GM23248 (cell line): ENCODE results near the gene TBX3. TPM values are rescaled to one million over a fixed set of nuclear protein-coding genes. Genes with fewer than 3 reads are reported as not detected.

Experiments used
- DNase-seq: peaks from one replicate; pipeline ENCODE4 v3.0.0-alpha.2; 2015
- H2AFZ ChIP-seq: fragments of 200-600 bp; sonication (generic); 2 replicates; pipeline ENCODE4 v1.6.1; 2016; ENCODE audit warnings: antibody characterized with exemption
- H3F3A ChIP-seq: fragments of 200-600 bp; sonication (generic); 2 replicates; pipeline ENCODE4 v1.6.1; 2016; ENCODE audit warnings: mild to moderate bottlenecking, antibody characterized with exemption, mixed run types; ENCODE audit not compliant: insufficient read depth
- H3K27ac ChIP-seq: fragments of 200-600 bp; sonication (generic); 2 replicates; pipeline ENCODE4 v1.5.1; 2016; ENCODE audit warnings: mild to moderate bottlenecking
- H3K27me3 ChIP-seq: fragments of 200-600 bp; sonication (generic); replicated peaks from 2 replicates; pipeline ENCODE4 v1.6.1; 2016; ENCODE audit warnings: mild to moderate bottlenecking; ENCODE audit not compliant: insufficient read depth
- H3K36me3 ChIP-seq: fragments of 200-600 bp; sonication (generic); 2 replicates; pipeline ENCODE4 v1.6.1; 2016; ENCODE audit warnings: low read depth, mild to moderate bottlenecking
- H3K4me1 ChIP-seq: fragments of 200-600 bp; sonication (generic); 2 replicates; pipeline ENCODE4 v1.6.1; 2016; ENCODE audit warnings: mild to moderate bottlenecking; ENCODE audit not compliant: insufficient read depth
- H3K4me2 ChIP-seq: fragments of 200-600 bp; sonication (generic); one replicate; pipeline ENCODE4 v1.6.1; 2016; ENCODE audit warnings: mild to moderate bottlenecking; ENCODE audit not compliant: unreplicated experiment
- H3K4me3 ChIP-seq: fragments of 200-600 bp; sonication (generic); 2 replicates; pipeline ENCODE4 v1.5.1; 2016; ENCODE audit warnings: mild to moderate bottlenecking
- H3K79me2 ChIP-seq: fragments of 200-600 bp; sonication (generic); 2 replicates; pipeline ENCODE4 v1.6.1; 2016; ENCODE audit warnings: mild to moderate bottlenecking; ENCODE audit not compliant: insufficient read depth
- H3K9ac ChIP-seq: fragments of 200-600 bp; sonication (generic); 2 replicates; pipeline ENCODE4 v1.6.1; 2016; ENCODE audit warnings: mild to moderate bottlenecking
- H3K9me2 ChIP-seq: fragments of 200-600 bp; sonication (generic); 2 replicates; pipeline ENCODE4 v1.6.1; 2016; ENCODE audit warnings: mixed run types, mild to moderate bottlenecking, moderate library complexity; ENCODE audit not compliant: insufficient read depth
- H3K9me3 ChIP-seq: fragments of 200-600 bp; sonication (generic); one replicate; pipeline ENCODE4 v1.6.1; 2017; ENCODE audit warnings: low read depth
- H4K20me1 ChIP-seq: fragments of 200-600 bp; sonication (generic); 2 replicates; pipeline ENCODE4 v1.6.0; 2016; ENCODE audit not compliant: insufficient read depth
- EZH2 ChIP-seq: fragments of 200-600 bp; sonication (generic); IDR thresholded peaks from 2 replicates; pipeline ENCODE4 v1.6.1; 2018; ENCODE audit warnings: antibody characterized with exemption, mild to moderate bottlenecking; ENCODE audit not compliant: insufficient read depth, poor library complexity, severe bottlenecking
- EZH2phosphoT487 ChIP-seq: fragments of 200-600 bp; sonication (generic); IDR thresholded peaks from 2 replicates; pipeline ENCODE4 v1.6.1; 2018; ENCODE audit warnings: antibody characterized with exemption, moderate library complexity, mild to moderate bottlenecking, low read depth; ENCODE audit not compliant: insufficient read depth
- WGBS, 2 experiments: methylation state at CpG; one replicate each; pipeline ENCODE4 v1.1.6; 2015 to 2017; ENCODE audit warnings: low lambda C conversion rate in 2 of 2, low coverage in 1 of 2; ENCODE audit errors: missing lambda C conversion rate in 2 of 2; 5-methylcytosine and 5-hydroxymethylcytosine counted together
- in situ Hi-C: fragments of 300-500 bp; cut with MboI; formaldehyde crosslinking; loops from 2 replicates; pipeline ENCODE4 v1.15.0; 2020
- polyA plus RNA-seq: library from polyadenylated mRNA; unstranded; fragments of >200 nt; fragmentation: Nextera tagmentation; extraction: Ambion mirVana; gene quantifications from 2 replicates; pipeline ENCODE4 v1.2.1, GENCODE V29; 2016
- total RNA-seq: library from RNA; depleted of rRNA; stranded (reverse); fragments of >200 nt; shearing (Covaris generic); gene quantifications from 2 replicates; pipeline ENCODE4 v1.2.3, GENCODE V29; 2014

TBX3 gene
- total and polyA plus RNA-seq, 2 experiments from 2014 or later: 25.1 to 29.2 TPM

DNA sequence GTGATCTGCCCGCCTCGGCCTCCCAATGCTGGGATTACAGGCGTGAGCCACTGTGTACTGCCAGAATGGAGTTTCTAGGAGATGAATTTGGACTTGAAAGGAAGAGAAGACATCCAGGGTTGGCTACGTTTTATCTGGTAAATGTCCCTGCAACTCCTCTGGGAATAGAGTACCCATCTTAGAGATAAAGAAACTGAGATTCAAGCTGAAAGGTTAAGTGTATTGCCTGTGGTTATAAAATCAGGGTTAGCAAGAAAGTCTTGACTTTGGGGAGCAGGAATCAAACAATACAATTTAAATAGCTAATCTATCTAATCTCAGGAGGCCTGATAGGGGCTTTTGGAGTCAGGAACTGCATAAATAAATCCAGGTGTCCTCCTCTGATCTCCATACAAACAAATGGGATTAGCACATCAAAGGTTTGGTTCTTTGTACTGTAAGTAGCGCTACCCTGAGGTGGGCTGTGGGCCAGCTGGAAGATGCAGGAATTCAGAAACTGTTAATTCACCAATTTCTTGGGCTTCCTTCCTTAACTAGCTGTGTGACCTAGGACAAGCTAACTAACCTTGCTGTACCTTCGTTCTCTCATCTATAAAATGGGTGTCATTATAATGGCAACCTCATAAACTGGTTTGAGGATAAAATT is 45.1 kb downstream of the TBX3 start:
- H4K20me1 ChIP-seq: no peaks in the 10 kb centered on the region
- H3K27me3 ChIP-seq: no peaks in the 10 kb centered on the region; the same call in none of the 2 replicates
- H3K79me2 ChIP-seq: no peaks in the 10 kb centered on the region
- TF ChIP-seq EZH2phosphoT487: no peak
- no peak for TF ChIP-seq EZH2
- H3K27ac ChIP-seq: no peak overlapping the region
- H3K36me3 ChIP-seq: no peaks in the 10 kb centered on the region
- H3K4me2 ChIP-seq: no peak overlapping the region
- in situ Hi-C loops: no loop called here
- H3K4me1 ChIP-seq: no peaks in the 10 kb centered on the region
- H3F3A ChIP-seq: no peaks in the 10 kb centered on the region
- no peaks in the 10 kb centered on the region for H3K9me3 ChIP-seq
- H3K4me3 ChIP-seq: no peak overlapping the region
- no peak for DNase-seq
- no peak overlapping the region for H2AFZ ChIP-seq
- H3K9me2 ChIP-seq: no peaks in the 10 kb centered on the region
- 73 to 74% methylated on average over 6 of the region's 6 CpGs for WGBS, 2 experiments
- H3K9ac ChIP-seq: no peak overlapping the region

DNA sequence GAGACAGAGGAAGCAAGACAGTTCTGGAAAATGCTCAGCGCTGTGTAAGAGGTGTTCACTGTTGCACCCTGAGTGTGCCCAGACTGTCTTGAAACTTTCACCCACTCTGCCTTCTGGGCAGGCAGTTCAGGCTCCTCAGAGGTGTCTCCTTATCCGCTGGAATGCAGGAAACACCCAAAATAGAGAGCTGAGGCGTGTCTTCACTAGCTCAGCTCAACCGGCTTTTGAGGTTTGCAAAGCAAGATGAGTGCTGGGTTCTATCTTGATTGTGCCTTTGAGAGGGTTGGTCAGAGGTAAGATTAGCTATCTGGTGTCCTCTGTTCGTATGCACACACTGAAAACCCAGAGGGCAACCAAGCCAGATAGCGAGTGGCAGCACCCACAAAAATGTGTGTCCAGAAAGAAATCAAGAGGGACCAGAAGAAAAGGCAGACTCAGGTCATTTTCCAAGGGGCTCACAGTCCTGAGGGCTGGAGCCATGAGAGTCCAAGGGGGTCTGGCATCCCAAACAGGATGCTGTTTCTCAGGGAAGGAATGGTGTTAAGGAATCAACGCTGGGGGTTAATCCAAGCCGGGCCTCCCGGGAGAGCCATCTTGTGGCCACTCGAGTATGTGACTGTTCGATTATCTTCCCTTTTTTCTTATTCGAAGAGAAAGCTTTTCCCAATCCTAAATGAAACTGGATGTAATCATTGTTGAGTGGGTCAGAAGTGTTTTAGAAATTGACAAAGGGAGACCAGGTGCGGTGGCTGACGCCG is 47.1 kb downstream of the TBX3 start:
- no peak overlapping the region for H2AFZ ChIP-seq
- in situ Hi-C loops: no loop called here
- H4K20me1 ChIP-seq: no peaks in the 10 kb centered on the region

DNA sequence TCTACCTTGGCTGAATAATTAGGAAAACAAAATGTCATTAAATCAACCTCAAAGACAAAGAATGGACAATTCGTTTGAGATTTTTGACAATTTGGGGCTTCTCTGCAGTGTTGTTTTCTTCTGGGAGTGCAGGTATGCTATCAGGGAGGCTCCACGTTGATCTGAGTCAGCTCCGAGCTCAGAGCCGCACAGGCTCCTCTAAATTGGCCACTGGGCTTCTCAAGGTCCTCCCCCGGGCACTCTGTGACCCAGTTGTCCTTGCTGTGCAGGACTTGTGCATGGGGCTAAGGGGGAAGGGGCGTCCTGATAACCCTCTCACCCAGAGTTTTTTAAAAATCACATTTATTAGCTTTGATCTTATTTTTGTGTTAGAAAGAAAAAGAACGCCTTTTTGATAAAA is 52.7 kb downstream of the TBX3 start:
- no peak for TF ChIP-seq EZH2
- no peak for TF ChIP-seq EZH2phosphoT487
- H3K27ac ChIP-seq: no peak overlapping the region

More for the DNA sequence above, 47.1 kb downstream of the TBX3 start:
- TF ChIP-seq EZH2phosphoT487 (no peak), EZH2 (no peak)
- H3K9me2 ChIP-seq: no peaks in the 10 kb centered on the region
- H3K27me3 ChIP-seq: no peaks in the 10 kb centered on the region; the same call in none of the 2 replicates
- no peaks in the 10 kb centered on the region for H3K79me2 ChIP-seq
- no peak overlapping the region for H3K27ac ChIP-seq
- no peaks in the 10 kb centered on the region for H3F3A ChIP-seq
- H3K9ac ChIP-seq: no peak overlapping the region
- peak; percentile 59 for DNase-seq
- H3K9me3 ChIP-seq: no peaks in the 10 kb centered on the region
- H3K4me1 ChIP-seq: no peaks in the 10 kb centered on the region
- no peak overlapping the region for H3K4me2 ChIP-seq
- H3K36me3 ChIP-seq: no peaks in the 10 kb centered on the region
- H3K4me3 ChIP-seq: no peak overlapping the region
- WGBS, 2 experiments: 47 to 49% methylated on average over 15 of the region's 15 CpGs

DNA sequence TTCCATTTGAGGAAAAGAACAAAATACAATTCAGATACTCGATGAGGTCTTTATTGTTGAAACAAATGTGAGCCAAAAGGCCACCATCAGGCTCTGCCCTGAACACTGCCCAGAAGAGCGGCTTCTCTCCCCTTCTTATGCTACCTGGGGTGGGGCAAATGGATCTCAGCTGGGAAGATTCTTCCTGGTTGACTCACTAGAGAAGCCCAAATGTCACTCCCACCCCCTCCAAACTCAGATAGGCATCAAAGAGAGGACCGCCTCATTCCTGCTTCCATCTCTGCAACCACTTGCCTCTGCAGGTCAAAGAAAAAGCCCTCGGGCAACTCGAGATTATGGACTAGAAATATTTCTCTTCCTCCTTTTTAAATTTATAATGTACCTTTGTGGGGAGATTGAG is 55.8 kb downstream of the TBX3 start:
- H3K4me2 ChIP-seq: no peak overlapping the region
- H3K9me2 ChIP-seq: no peaks in the 10 kb centered on the region
- H3K9me3 ChIP-seq: no peaks in the 10 kb centered on the region
- peaks cover 10% of the 10 kb centered on the region; the same call in 1 of the 2 replicates for H3K4me1 ChIP-seq
- peaks cover 18% of the 10 kb centered on the region; the same call in 1 of the 2 replicates for H3F3A ChIP-seq
- no peak overlapping the region for H2AFZ ChIP-seq
- 60 to 67% methylated on average over 5 of the region's 5 CpGs for WGBS, 2 experiments
- no peak overlapping the region for H3K27ac ChIP-seq
- no peak for TF ChIP-seq EZH2
- no peak for TF ChIP-seq EZH2phosphoT487
- in situ Hi-C loops: no loop called here
- H3K79me2 ChIP-seq: no peaks in the 10 kb centered on the region
- H3K9ac ChIP-seq: no peak overlapping the region
- DNase-seq: no peak
- H3K27me3 ChIP-seq: peaks cover 7% of the 10 kb centered on the region
- H4K20me1 ChIP-seq: no peaks in the 10 kb centered on the region
- no peaks in the 10 kb centered on the region for H3K36me3 ChIP-seq
- no peak overlapping the region for H3K4me3 ChIP-seq

More for the DNA sequence above, 52.7 kb downstream of the TBX3 start:
- in situ Hi-C loops: no loop called here
- peaks cover 7% of the 10 kb centered on the region for H3K27me3 ChIP-seq
- no peak overlapping the region for H3K4me3 ChIP-seq
- no peak overlapping the region for H3K4me2 ChIP-seq
- H2AFZ ChIP-seq: no peak overlapping the region
- H3K9me2 ChIP-seq: no peaks in the 10 kb centered on the region
- H3K9me3 ChIP-seq: no peaks in the 10 kb centered on the region
- 57 to 60% methylated on average over 7 of the region's 7 CpGs for WGBS, 2 experiments
- no peaks in the 10 kb centered on the region for H3K4me1 ChIP-seq
- H3K79me2 ChIP-seq: no peaks in the 10 kb centered on the region
- peaks cover 4% of the 10 kb centered on the region; the same call in 1 of the 2 replicates for H3F3A ChIP-seq
- H4K20me1 ChIP-seq: no peaks in the 10 kb centered on the region
- no peak overlapping the region for H3K9ac ChIP-seq
- no peaks in the 10 kb centered on the region for H3K36me3 ChIP-seq
- DNase-seq: no peak
